Keratinocyte (primary cell): ENCODE results near the gene TXNL4A. TPM values are rescaled to one million over a fixed set of nuclear protein-coding genes. Genes with fewer than 3 reads are reported as not detected.
"Not testable (repeated sequence)": the region's sequence is repeated elsewhere in the genome, so short reads cannot be mapped to it uniquely, and the experiment has no call there.

Source experiments
- DNase-seq: peaks from one replicate; pipeline ENCODE4 v3.0.0-alpha.2; 2011; ENCODE audit warnings: low read depth, missing footprints, low spot score
- FAIRE-seq: peaks from 2 replicates; lab custom pipeline; 2011; peaks lifted over from hg19 to GRCh38; lab: Jason Lieb, UNC
- H2AFZ ChIP-seq: 2 replicates; pipeline ENCODE4 v1.6.0; 2012; ENCODE audit warnings: low read length, control low read depth, inconsistent platforms; ENCODE audit not compliant: control insufficient read depth
- H3K27ac ChIP-seq: 2 replicates; pipeline ENCODE4 v1.5.1; 2011; ENCODE audit warnings: low read length; ENCODE audit not compliant: control insufficient read depth, insufficient read depth
- H3K27me3 ChIP-seq: 3 replicates; pipeline ENCODE4 v1.6.0; 2011; ENCODE audit warnings: low read length; ENCODE audit not compliant: control insufficient read depth, insufficient read depth; ENCODE audit errors: extremely low read depth
- H3K36me3 ChIP-seq, 2 experiments: 2 replicates in 1 of 2; 3 replicates in 1 of 2; pipeline ENCODE4 v1.5.1; 2011; ENCODE audit warnings: low read length in 2 of 2, mild to moderate bottlenecking in 1 of 2; ENCODE audit not compliant: control insufficient read depth in 2 of 2, insufficient read depth in 2 of 2; ENCODE audit errors: extremely low read depth in 1 of 2
- H3K4me1 ChIP-seq: 3 replicates; pipeline ENCODE4 v1.5.1; 2011; ENCODE audit warnings: low read length; ENCODE audit not compliant: control insufficient read depth, insufficient read depth; ENCODE audit errors: extremely low read depth
- H3K4me2 ChIP-seq: 3 replicates; pipeline ENCODE4 v1.6.0; 2011; ENCODE audit warnings: low read depth, low read length; ENCODE audit not compliant: control insufficient read depth, insufficient read depth; ENCODE audit errors: extremely low read depth
- H3K4me3 ChIP-seq, 3 experiments: fragments of 200-600 bp in 1 of 3; sonication (generic) in 1 of 3; 2 replicates in 2 of 3; 3 replicates in 1 of 3; pipeline ENCODE4 v1.5.1; 2011 to 2016; ENCODE audit warnings: low read length in 3 of 3, mild to moderate bottlenecking in 3 of 3, control low read depth in 2 of 3, inconsistent platforms in 1 of 3, low read depth in 1 of 3, mixed read lengths in 1 of 3, mixed run types in 1 of 3, moderate library complexity in 1 of 3; ENCODE audit not compliant: control insufficient read depth in 2 of 3, insufficient read depth in 2 of 3; ENCODE audit errors: extremely low read depth in 1 of 3
- H3K79me2 ChIP-seq: 2 replicates; pipeline ENCODE4 v1.6.0; 2012; ENCODE audit warnings: low read length; ENCODE audit not compliant: control insufficient read depth, insufficient read depth
- H3K9ac ChIP-seq: 3 replicates; pipeline ENCODE4 v1.6.0; 2011; ENCODE audit warnings: low read length; ENCODE audit not compliant: control insufficient read depth, insufficient read depth; ENCODE audit errors: extremely low read depth
- H3K9me1 ChIP-seq: 3 replicates; pipeline ENCODE4 v1.6.0; 2011; ENCODE audit warnings: low read length; ENCODE audit not compliant: control insufficient read depth, insufficient read depth; ENCODE audit errors: extremely low read depth
- H3K9me3 ChIP-seq: 2 replicates; pipeline ENCODE4 v1.5.1; 2012; ENCODE audit warnings: low read depth, low read length; ENCODE audit not compliant: control insufficient read depth
- H4K20me1 ChIP-seq: 3 replicates; pipeline ENCODE4 v1.6.0; 2011; ENCODE audit warnings: low read length; ENCODE audit not compliant: control insufficient read depth, insufficient read depth; ENCODE audit errors: extremely low read depth
- EZH2 ChIP-seq: IDR thresholded peaks from one replicate; pipeline ENCODE4 v1.6.1; 2012; ENCODE audit warnings: inconsistent platforms, mild to moderate bottlenecking, low read length, moderate library complexity
- dilution Hi-C: fragments of 300-500 bp; cut with MboI; formaldehyde crosslinking; loops from one replicate; pipeline ENCODE4 v1.7.0; 2020; ENCODE audit warnings: low sequenced_read_pairs; ENCODE audit not compliant: extremely low pct_ligation_motif_present
- polyA plus RNA-seq, 5 experiments: library from polyadenylated mRNA; depleted of rRNA in 3 of 5; stranded (reverse) in 3 of 5; stranded (forward) in 1 of 5; unstranded in 1 of 5; fragments of >200 nt; gene quantifications; 1 replicate in 1 of 5; 2 replicates in 3 of 5; 3 replicates in 1 of 5; pipeline versions ENCODE4 v1.2.1 to v1.2.3, GENCODE V29; 2011 to 2012; ENCODE audit warnings: missing spikeins in 2 of 5, low read depth in 1 of 5, low replicate concordance in 1 of 5
- TF ChIP-seq, protein P1 (sequence below), 3 experiments: IDR thresholded peaks in 1 of 3; conservative IDR thresholded peaks in 1 of 3; optimal IDR thresholded peaks in 1 of 3; 2 replicates in 2 of 3; 3 replicates in 1 of 3; pipeline versions ENCODE3 to v1.5.1; 2011; ENCODE audit warnings: low read length in 3 of 3, mild to moderate bottlenecking in 3 of 3, moderate library complexity in 2 of 3, control low read depth in 1 of 3, inconsistent platforms in 1 of 3; ENCODE audit not compliant: insufficient read depth in 2 of 3; ENCODE audit errors: extremely low read depth in 1 of 3

TXNL4A gene
- polyA plus RNA-seq, 1 donor (not counting 4 experiments of a cell fraction or from before 2014, with no cell fraction given), result 142 TPM

DNA sequence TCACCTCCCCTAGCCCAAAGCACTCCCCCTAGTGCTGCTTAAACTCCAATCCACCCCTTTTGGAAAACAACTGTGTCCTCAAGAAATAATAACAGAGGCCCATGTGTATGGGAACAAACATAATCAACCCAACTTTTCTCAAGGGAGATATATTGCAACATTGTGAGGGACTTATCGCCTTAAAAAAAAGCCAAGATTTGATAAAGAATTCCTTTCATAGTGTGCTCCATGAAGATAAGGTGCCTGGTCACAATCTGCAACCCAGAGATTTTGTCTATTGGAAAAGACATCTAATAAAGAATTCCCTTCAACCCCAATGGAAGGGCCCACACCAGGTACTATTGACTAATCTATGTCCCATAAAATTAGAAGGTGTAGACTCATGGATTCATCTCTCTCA, 41.3 kb upstream of the TXNL4A start:
- peaks cover 3% of the 10 kb centered on the region for H3K4me1 ChIP-seq
- H3K36me3 ChIP-seq, result no peaks in the 10 kb centered on the region
- no peak overlapping the region for H3K4me2 ChIP-seq
- no peak for FAIRE-seq
- no peak overlapping the region for H3K4me3 ChIP-seq
- no peak overlapping the region for H2AFZ ChIP-seq
- DNase-seq, result no peak
- peaks cover 2% of the 10 kb centered on the region for H3K79me2 ChIP-seq
- dilution Hi-C loops, result no loop called here
- no peak overlapping the region for H3K27ac ChIP-seq
- no peaks in the 10 kb centered on the region for H3K9me1 ChIP-seq
- H3K9me3 ChIP-seq, result no peaks in the 10 kb centered on the region
- TF ChIP-seq EZH2, result no peak
- TF ChIP-seq, protein P1, sequence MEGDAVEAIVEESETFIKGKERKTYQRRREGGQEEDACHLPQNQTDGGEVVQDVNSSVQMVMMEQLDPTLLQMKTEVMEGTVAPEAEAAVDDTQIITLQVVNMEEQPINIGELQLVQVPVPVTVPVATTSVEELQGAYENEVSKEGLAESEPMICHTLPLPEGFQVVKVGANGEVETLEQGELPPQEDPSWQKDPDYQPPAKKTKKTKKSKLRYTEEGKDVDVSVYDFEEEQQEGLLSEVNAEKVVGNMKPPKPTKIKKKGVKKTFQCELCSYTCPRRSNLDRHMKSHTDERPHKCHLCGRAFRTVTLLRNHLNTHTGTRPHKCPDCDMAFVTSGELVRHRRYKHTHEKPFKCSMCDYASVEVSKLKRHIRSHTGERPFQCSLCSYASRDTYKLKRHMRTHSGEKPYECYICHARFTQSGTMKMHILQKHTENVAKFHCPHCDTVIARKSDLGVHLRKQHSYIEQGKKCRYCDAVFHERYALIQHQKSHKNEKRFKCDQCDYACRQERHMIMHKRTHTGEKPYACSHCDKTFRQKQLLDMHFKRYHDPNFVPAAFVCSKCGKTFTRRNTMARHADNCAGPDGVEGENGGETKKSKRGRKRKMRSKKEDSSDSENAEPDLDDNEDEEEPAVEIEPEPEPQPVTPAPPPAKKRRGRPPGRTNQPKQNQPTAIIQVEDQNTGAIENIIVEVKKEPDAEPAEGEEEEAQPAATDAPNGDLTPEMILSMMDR (optimal IDR thresholded peaks at IDR 0.05 in 1 of 3, IDR thresholded peaks at IDR 0.05 in 1 of 3, conservative IDR thresholded peaks at IDR 0.05 in 1 of 3; ENCODE audit: extremely low read depth in 1 of 3, insufficient read depth in 2 of 3, low read length in 3 of 3), result no peak
- H3K27me3 ChIP-seq, result no peaks in the 10 kb centered on the region
- H4K20me1 ChIP-seq, result no peaks in the 10 kb centered on the region
- H3K9ac ChIP-seq, result no peak overlapping the region

DNA sequence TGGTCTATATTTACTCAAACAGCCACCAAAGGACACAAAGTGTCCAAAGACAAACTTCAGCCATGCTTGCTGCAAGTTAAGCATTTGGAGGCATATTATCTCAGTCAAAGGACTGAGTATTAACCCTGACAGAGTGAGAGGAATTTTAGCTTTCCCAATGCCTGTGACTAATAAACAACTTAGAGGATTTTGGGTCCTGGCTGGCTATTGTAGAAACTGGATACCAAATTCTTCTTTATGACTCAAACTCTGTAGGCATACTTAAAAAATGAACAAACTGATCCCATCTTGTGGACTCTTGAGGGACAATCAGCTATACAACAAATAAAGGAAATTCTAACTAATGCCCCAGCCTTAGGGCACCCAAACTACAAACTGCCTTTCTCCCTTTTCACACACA, 39.4 kb upstream of the TXNL4A start:
- DNase-seq, H3K9me1 ChIP-seq, H3K9me3 ChIP-seq, H3K27ac ChIP-seq, H3K4me1 ChIP-seq, H2AFZ ChIP-seq, H3K4me2 ChIP-seq, dilution Hi-C loops, H3K27me3 ChIP-seq, H3K79me2 ChIP-seq, H4K20me1 ChIP-seq, H3K9ac ChIP-seq, FAIRE-seq, H3K36me3 ChIP-seq, H3K4me3 ChIP-seq: not testable (repeated sequence)

DNA sequence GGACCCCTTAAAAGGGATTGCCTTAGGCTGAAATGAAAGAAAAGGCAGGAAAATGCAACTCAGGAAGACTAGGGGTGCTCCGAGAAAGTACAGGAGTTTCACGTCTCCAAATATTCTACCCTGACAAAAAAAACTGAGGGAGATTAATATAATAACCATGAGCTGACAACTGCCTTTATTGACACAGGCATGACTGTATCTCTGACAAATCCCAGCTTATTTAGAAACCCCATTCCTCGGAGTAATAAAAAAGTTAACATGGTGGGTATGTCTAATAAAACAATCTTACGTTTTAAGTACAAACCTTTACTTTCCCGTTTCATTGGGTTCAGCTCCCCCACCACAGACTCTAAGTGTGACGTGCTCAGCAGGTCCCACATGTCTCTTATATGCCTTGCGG, 38.0 kb upstream of the TXNL4A start:
- Histone ChIP-seq H3K9me3 (peaks cover 9% of the 10 kb centered on the region), H3K36me3 (no peaks in the 10 kb centered on the region), H3K4me3 (no peak overlapping the region), H2AFZ (no peak overlapping the region), H3K4me1 (no peaks in the 10 kb centered on the region), H4K20me1 (no peaks in the 10 kb centered on the region), H3K27ac (no peak overlapping the region), H3K79me2 (no peaks in the 10 kb centered on the region), H3K9me1 (no peaks in the 10 kb centered on the region), H3K9ac (no peak overlapping the region), H3K4me2 (no peak overlapping the region), H3K27me3 (no peaks in the 10 kb centered on the region)
- FAIRE-seq (no peak), DNase-seq (no peak)
- dilution Hi-C loops, result no loop called here
- TF ChIP-seq, protein P1 (optimal IDR thresholded peaks at IDR 0.05 in 1 of 3, IDR thresholded peaks at IDR 0.05 in 1 of 3, conservative IDR thresholded peaks at IDR 0.05 in 1 of 3; ENCODE audit: extremely low read depth in 1 of 3, insufficient read depth in 2 of 3, low read length in 3 of 3), result no peak
- no peak for TF ChIP-seq EZH2
